ENCODE measurements around the gene PHLDA1. TPM values are rescaled to one million over a fixed set of nuclear protein-coding genes. Genes with fewer than 3 reads are reported as not detected.

PHLDA1 gene
- total and polyA plus RNA-seq, 2 of the 4 experiments (the other 2 are of a cell fraction) = 27.8 to 32.4 TPM

GRCh38 chr12:76069339-76069738 lies 37.8 kb upstream of the PHLDA1 start:
- POLR2A ChIA-PET (ENCODE audit: unreplicated experiment) = no interaction called here
- ATAC-seq (ENCODE audit: low read depth) = no peak

More at GRCh38 chr12:76069339-76069738, 37.8 kb upstream of the PHLDA1 start:
- Histone ChIP-seq H2BK15ac (ENCODE audit: low read depth, low read length) (no peak overlapping the region), H3K79me1 (ENCODE audit: low read depth in 1 of 2, low read length in 2 of 2) (peaks cover 15 to 51% of the 10 kb centered on the region in 2 experiments; a peak in 3 of 4 replicates), H4K91ac (ENCODE audit: insufficient read depth, low read depth, low read length) (no peak overlapping the region), H3K4me2 (ENCODE audit: low read depth, low read length) (no peak overlapping the region), H3K14ac (replicated peaks; ENCODE audit: low read depth, low read length) (no peak overlapping the region), H3K18ac (ENCODE audit: low read depth, low read length) (no peak overlapping the region), H2AK5ac (ENCODE audit: low read depth, low read length) (no peak overlapping the region), H4K20me1 (ENCODE audit: insufficient read depth, low read length) (peaks cover 47% of the 10 kb centered on the region), H4K5ac (ENCODE audit: low read depth, low read length) (no peak overlapping the region), H3K56ac (ENCODE audit: extremely low read depth, insufficient read depth, low read length) (no peak overlapping the region), H3K4ac (ENCODE audit: low read depth, low read length) (no peak overlapping the region), H3K4me3 (ENCODE audit: insufficient read depth, low read depth, low read length) (no peak overlapping the region), H3K9me3 (ENCODE audit: control insufficient read depth, insufficient read depth, low read length) (peaks cover 3% of the 10 kb centered on the region; the same call in 1 of the 2 replicates), H2BK120ac (ENCODE audit: low read depth, low read length) (no peak overlapping the region), H2BK5ac (ENCODE audit: low read depth, low read length, poor library complexity, severe bottlenecking) (no peak overlapping the region), H4K8ac (ENCODE audit: low read depth in 2 of 2, low read length in 2 of 2) (no peak overlapping the region; a peak in 1 of 4 replicates), H3K9me1 (ENCODE audit: insufficient read depth, low read length) (no peaks in the 10 kb centered on the region), H2AFZ (replicated peaks; ENCODE audit: low read length, poor library complexity) (no peak overlapping the region), H3K9ac (ENCODE audit: low read depth, low read length) (no peak overlapping the region), H2BK20ac (ENCODE audit: low read depth, low read length) (no peak overlapping the region), H3K27me3 (ENCODE audit: control insufficient read depth, insufficient read depth, low read length) (no peaks in the 10 kb centered on the region), H2AK9ac (replicated peaks; ENCODE audit: low read depth, low read length, poor library complexity) (no peak overlapping the region), H3K4me1 (ENCODE audit: control insufficient read depth, insufficient read depth, low read length) (no peaks in the 10 kb centered on the region), H3K23ac (ENCODE audit: low read depth, low read length) (no peak overlapping the region), H3K36me3 (ENCODE audit: control insufficient read depth, insufficient read depth, low read length) (peaks cover 18% of the 10 kb centered on the region), H3K27ac (ENCODE audit: insufficient read depth, low read length) (no peak overlapping the region)
- CTCF ChIA-PET = no interaction called here
- dilution Hi-C loops (cut with HindIII; ENCODE audit: low sequenced_read_pairs, unreplicated experiment) = no loop called here
- intact Hi-C loops (cut with micrococcal nuclease) = no loop called here
- no peak for DNase-seq
- TF ChIP-seq RAD21 (IDR thresholded peaks at IDR 0.05; ENCODE audit: low read length) = no peak
- TF ChIP-seq CTCF (conservative IDR thresholded peaks at IDR 0.05; ENCODE audit: low read depth, low read length) = no peak
- TF ChIP-seq MXI1 (IDR thresholded peaks at IDR 0.05; ENCODE audit: borderline replicate concordance, low read depth, low read length) = no peak
- TF ChIP-seq, protein P1, sequence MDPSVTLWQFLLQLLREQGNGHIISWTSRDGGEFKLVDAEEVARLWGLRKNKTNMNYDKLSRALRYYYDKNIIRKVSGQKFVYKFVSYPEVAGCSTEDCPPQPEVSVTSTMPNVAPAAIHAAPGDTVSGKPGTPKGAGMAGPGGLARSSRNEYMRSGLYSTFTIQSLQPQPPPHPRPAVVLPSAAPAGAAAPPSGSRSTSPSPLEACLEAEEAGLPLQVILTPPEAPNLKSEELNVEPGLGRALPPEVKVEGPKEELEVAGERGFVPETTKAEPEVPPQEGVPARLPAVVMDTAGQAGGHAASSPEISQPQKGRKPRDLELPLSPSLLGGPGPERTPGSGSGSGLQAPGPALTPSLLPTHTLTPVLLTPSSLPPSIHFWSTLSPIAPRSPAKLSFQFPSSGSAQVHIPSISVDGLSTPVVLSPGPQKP (IDR thresholded peaks at IDR 0.05; ENCODE audit: borderline replicate concordance, low read depth, low read length) = no peak
- no peak for TF ChIP-seq RFX5 (IDR thresholded peaks at IDR 0.05; ENCODE audit: low read depth, low read length)
- TF ChIP-seq POLR2A (IDR thresholded peaks at IDR 0.05; ENCODE audit: low read depth, low read length) = no peak
- no peak for TF ChIP-seq NFE2L2 (IDR thresholded peaks at IDR 0.05; ENCODE audit: low read depth, low read length)
- no peak for TF ChIP-seq FOS (IDR thresholded peaks at IDR 0.05; ENCODE audit: low read depth, low read length)
- no peak for TF ChIP-seq USF2 (IDR thresholded peaks at IDR 0.05; ENCODE audit: low read depth, low read length)
- no peak for TF ChIP-seq MAFK (IDR thresholded peaks at IDR 0.05; ENCODE audit: low read depth, low read length)
- TF ChIP-seq SMC3 (IDR thresholded peaks at IDR 0.05; ENCODE audit: low read depth, low read length) = no peak
- no peak for TF ChIP-seq BHLHE40 (IDR thresholded peaks at IDR 0.05; ENCODE audit: low read depth, low read length)
- TF ChIP-seq MAZ (IDR thresholded peaks at IDR 0.05; ENCODE audit: borderline replicate concordance, low read depth, low read length) = no peak
- no peak for TF ChIP-seq RCOR1 (IDR thresholded peaks at IDR 0.05; ENCODE audit: insufficient replicate concordance, low read length)
- no peak for TF ChIP-seq CEBPB (IDR thresholded peaks at IDR 0.05; ENCODE audit: low read depth, low read length)
- TF ChIP-seq CHD1 (IDR thresholded peaks at IDR 0.05; ENCODE audit: low read depth, low read length) = no peak
- in situ Hi-C loops (cut with MboI; ENCODE audit: low sequenced_read_pairs) = loop anchor here (25.0 kb wide), 1 partner anchor 393 kb away; no protein-coding TSS in a partner anchor
- no TSS peak for BruUV-seq (replicated peaks)
